GM19239 (cell line): ENCODE measurements around the gene KASH5.
"Not testable (repeated sequence)": the region's sequence is repeated elsewhere in the genome, so short reads cannot be mapped to it uniquely, and the experiment has no call there.

Source experiments
- DNase-seq: peaks from one replicate; pipeline ENCODE4 v3.0.0; 2011; ENCODE audit warnings: low spot score; ENCODE audit not compliant: insufficient read length
- FAIRE-seq: peaks from 2 replicates; lab custom pipeline; 2011; peaks lifted over from hg19 to GRCh38; lab: Jason Lieb, UNC

The KASH5 gene

GRCh38 chr19:49361438-49362047 lies 26.5 kb upstream of the KASH5 start:
- no peak for DNase-seq
- no peak for FAIRE-seq

- DNase-seq (no peak), FAIRE-seq (no peak)
These were observed 25.8 kb upstream of the KASH5 start, which contains the start of gene TEAD2 for GRCh38 chr19:49362048-49362928. TSS of gene TEAD2 (minus strand) at chr19:49362416. CDS start at chr19:49360075, 2,341 bp downstream.

GRCh38 chr19:49362929-49363267 lies 25.2 kb upstream of the KASH5 start:
- DNase-seq (no peak), FAIRE-seq (no peak)

- peak; percentile 81 for DNase-seq
- FAIRE-seq = peak; percentile 84
These were observed 24.6 kb upstream of the KASH5 start, which contains the start of gene DKKL1 for GRCh38 chr19:49363268-49364082. TSS of gene DKKL1 (plus strand) at chr19:49363877. CDS start at chr19:49363999, 122 bp downstream.

GRCh38 chr19:49364083-49364737 lies 23.8 kb upstream of the KASH5 start:
- DNase-seq = no peak
- FAIRE-seq = no peak

- no peak for DNase-seq
- FAIRE-seq = no peak
These were observed 21.9 kb upstream of the KASH5 start for GRCh38 chr19:49366110-49366509.

GRCh38 chr19:49368711-49369358 lies 19.2 kb upstream of the KASH5 start:
- no peak for FAIRE-seq
- no peak for DNase-seq

GRCh38 chr19:49371184-49371583 lies 16.9 kb upstream of the KASH5 start:
- no peak for DNase-seq
- no peak for FAIRE-seq

- not testable (repeated sequence) for DNase-seq, FAIRE-seq
These were observed 14.9 kb upstream of the KASH5 start for GRCh38 chr19:49373174-49373573.

GRCh38 chr19:49374665-49375434 lies 13.2 kb upstream of the KASH5 start:
- no peak for FAIRE-seq

GRCh38 chr19:49378512-49378911 lies 9.5 kb upstream of the KASH5 start:
- no peak for DNase-seq
- no peak for FAIRE-seq

More at GRCh38 chr19:49374665-49375434, 13.2 kb upstream of the KASH5 start:
- no peak for DNase-seq

GRCh38 chr19:49380391-49380790 lies 7.7 kb upstream of the KASH5 start:
- FAIRE-seq (no peak), DNase-seq (no peak)

GRCh38 chr19:49382639-49383038 lies 5.4 kb upstream of the KASH5 start:
- FAIRE-seq (no peak), DNase-seq (no peak)

- no peak for FAIRE-seq
- no peak for DNase-seq
These were observed 4.5 kb upstream of the KASH5 start for GRCh38 chr19:49383599-49383998.

- no peak for FAIRE-seq
These were observed 1.4 kb downstream of the KASH5 start for GRCh38 chr19:49389406-49389805.

GRCh38 chr19:49390131-49390928 lies 2.3 kb downstream of the KASH5 start:
- no peak for FAIRE-seq
- no peak for DNase-seq

More at GRCh38 chr19:49389406-49389805, 1.4 kb downstream of the KASH5 start:
- DNase-seq = no peak

- DNase-seq (no peak), FAIRE-seq (no peak)
These were observed 2.9 kb downstream of the KASH5 start for GRCh38 chr19:49390929-49391359.
